ENCODE results near the gene MRPL36.

MRPL36 gene

DNA sequence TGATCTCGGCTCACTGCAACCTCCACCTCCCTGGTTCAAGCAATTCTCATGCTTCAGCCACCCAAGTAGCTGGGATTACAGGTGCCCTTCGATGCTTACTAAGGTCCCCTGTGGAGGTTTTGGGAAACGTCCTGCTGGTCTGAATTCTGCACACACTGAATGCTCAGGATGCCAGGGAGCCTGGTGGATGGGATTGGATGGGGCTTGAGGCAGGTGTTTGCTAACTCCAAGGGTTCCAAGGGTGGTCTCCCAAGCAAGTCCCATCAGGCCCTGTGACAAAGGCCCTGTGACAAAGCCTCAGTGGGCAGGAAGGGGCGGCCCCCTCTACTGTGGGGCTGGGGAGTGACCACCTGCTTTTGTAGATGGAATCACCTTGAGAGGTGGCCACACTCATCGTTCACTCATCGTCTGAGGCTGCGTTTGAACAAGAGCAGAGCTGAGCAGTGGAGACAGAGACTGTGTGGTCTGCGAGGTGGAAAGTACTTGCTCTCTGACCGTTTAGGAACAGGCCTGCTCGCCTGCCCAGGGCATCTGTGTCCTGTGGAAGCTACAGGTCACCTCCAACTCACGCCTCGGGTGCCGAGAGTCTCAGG lies 40.2 kb downstream of the MRPL36 start:
- Mint-ChIP-seq H3K4me1 (ENCODE audit: low read depth) (no peaks in the 10 kb centered on the region), H3K27me3 (peaks cover 17% of the 10 kb centered on the region), H3K4me3 (no peak overlapping the region), H3K36me3 (ENCODE audit: low read depth) (no peaks in the 10 kb centered on the region), H3K9me3 (no peaks in the 10 kb centered on the region), H3K27ac (no peak overlapping the region)
- intact Hi-C loops (cut with micrococcal nuclease): no loop called here

DNA sequence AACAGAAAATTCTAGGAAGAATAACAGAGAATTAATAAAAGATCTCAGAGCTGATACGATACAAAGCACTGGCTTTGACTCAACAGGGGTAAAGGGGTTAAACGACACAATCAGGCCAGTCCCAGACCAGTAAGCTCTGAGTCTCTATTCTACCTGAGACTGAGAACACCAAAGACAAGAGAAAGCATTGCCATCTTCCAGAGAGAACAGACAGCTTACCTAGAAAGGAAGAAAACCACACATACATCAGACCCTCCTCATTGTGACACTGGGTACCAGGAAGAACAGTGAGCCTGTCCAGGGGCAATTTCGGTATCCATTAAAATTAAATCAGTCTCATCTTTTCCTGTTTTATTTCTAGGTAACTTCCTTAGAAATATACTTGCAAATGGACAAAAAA lies 41.1 kb downstream of the MRPL36 start:
- H3K4me3 Mint-ChIP-seq: no peak overlapping the region
- intact Hi-C loops (cut with micrococcal nuclease): no loop called here
- H3K36me3 Mint-ChIP-seq (ENCODE audit: low read depth): no peaks in the 10 kb centered on the region

DNA sequence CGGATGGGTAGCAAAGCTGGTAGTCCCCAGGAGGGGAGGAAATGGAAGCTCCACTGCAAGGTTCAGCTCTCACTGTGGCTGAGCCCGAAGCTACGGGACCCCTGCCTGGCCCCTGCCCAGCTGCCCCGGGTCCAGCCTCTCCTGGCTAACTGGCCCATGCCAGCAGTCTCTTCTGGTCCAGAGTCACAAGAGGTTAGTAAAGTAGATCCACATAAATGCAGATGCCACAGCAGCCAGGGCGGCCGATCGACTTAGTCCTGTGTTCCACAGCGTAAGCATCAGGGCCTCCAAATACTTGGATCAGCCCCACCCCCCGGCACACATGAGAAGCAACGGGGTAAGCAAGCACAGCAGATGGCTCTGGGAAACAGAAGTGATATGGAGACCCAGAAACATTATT lies 42.1 kb downstream of the MRPL36 start:
- H3K27ac Mint-ChIP-seq: no peak overlapping the region
- no peaks in the 10 kb centered on the region for H3K9me3 Mint-ChIP-seq
- H3K36me3 Mint-ChIP-seq (ENCODE audit: low read depth): no peaks in the 10 kb centered on the region
- intact Hi-C loops (cut with micrococcal nuclease): no loop called here
- no peak overlapping the region for H3K4me3 Mint-ChIP-seq
- no peaks in the 10 kb centered on the region for H3K4me1 Mint-ChIP-seq (ENCODE audit: low read depth)
- H3K27me3 Mint-ChIP-seq: peaks cover 6% of the 10 kb centered on the region

More for the DNA sequence above, 41.1 kb downstream of the MRPL36 start:
- Mint-ChIP-seq H3K27me3 (peaks cover 15% of the 10 kb centered on the region), H3K27ac (no peak overlapping the region), H3K4me1 (ENCODE audit: low read depth) (no peaks in the 10 kb centered on the region), H3K9me3 (no peaks in the 10 kb centered on the region)

DNA sequence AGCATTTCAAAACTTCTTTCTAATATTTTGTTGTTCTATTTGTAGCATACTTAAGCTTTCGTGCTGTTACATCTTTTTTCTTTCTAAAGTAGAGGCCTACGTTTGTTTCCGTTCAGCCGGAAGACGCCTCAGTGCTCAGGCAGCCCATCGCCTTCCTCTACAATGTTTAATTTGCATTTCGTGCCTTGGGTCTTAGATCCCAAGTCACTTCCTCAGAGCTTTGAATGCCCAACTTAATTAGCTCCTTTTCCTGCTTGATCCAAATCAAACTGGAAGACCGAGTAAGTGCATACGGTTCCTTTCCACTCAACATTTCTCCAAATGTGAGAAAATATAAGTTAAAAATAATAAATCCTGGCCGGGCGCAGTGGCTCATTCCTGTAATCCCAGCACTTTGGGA lies 43.2 kb downstream of the MRPL36 start:
- Mint-ChIP-seq H3K36me3 (ENCODE audit: low read depth) (no peaks in the 10 kb centered on the region), H3K9me3 (no peaks in the 10 kb centered on the region), H3K27ac (no peak overlapping the region), H3K4me1 (ENCODE audit: low read depth) (no peaks in the 10 kb centered on the region), H3K4me3 (no peak overlapping the region), H3K27me3 (peaks cover 6% of the 10 kb centered on the region)
- intact Hi-C loops (cut with micrococcal nuclease): no loop called here

DNA sequence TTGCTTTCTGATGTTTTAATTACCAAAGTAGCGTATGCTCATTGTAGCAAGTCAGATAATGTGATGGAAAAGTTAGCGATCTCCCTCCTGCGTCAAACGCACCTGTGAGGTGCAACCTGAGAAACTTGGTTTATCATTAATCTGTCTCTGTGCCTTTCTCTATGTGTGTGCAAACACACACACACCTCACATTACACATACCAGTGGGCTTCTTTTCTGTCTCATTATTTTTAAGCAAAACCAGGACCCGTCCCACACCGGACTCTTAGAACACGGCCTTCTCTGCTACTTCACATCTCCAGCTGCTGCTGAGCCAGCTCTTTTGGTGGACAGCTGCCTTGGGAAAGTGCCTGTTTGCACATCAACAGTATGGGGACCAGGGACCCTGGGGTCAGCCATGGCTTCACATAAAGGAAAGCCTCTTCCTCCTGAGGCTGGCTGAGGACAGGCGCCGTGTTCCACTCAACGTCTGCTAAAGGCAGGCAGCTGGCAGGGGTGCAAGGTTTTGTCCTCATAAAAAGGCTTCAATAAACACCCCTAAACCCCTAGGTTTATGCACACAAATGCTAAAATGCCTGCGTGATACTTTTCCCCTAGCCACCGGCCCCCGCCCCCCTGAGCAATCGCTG lies 44.2 kb downstream of the MRPL36 start:
- H3K27ac Mint-ChIP-seq: no peak overlapping the region
- H3K36me3 Mint-ChIP-seq (ENCODE audit: low read depth): no peaks in the 10 kb centered on the region
- intact Hi-C loops (cut with micrococcal nuclease): no loop called here
- H3K4me1 Mint-ChIP-seq (ENCODE audit: low read depth): no peaks in the 10 kb centered on the region
- H3K9me3 Mint-ChIP-seq: no peaks in the 10 kb centered on the region
- peaks cover 3% of the 10 kb centered on the region for H3K27me3 Mint-ChIP-seq
- H3K4me3 Mint-ChIP-seq: no peak overlapping the region

DNA sequence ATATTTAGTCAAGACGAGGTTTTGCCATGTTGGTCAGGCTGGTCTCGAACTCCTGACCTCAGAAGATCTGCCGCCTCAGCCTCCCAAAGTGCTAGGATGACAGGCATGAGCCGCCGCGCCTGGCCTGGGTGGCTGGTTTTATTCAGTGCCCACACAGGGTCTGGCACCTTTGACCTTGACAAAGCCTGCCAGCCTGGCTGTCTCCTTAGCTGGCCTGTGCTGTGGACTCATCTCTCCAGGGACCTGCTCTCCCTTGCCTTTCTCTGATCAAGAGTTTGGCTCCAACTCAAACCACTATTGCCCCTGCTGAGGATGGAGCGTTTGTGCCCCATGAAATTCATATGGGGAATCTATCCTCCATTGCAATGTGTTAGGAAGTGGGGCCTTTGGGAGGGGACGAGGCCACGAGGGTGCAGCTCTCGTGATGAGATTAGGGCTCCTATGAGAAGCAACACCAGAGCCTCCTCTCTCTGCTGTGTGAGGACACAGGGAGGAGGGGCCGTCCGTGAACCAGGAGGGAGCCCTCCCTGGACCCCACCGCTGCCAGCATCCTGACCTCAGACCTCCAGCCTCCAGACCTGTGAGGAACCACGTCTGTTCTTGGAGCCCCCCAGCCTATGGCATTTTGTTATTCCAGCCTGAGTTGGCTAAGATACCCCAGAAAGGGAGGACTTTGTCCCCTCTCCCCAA lies 45.0 kb downstream of the MRPL36 start:
- no peaks in the 10 kb centered on the region for H3K4me1 Mint-ChIP-seq (ENCODE audit: low read depth)
- peaks cover 3% of the 10 kb centered on the region for H3K27me3 Mint-ChIP-seq
- H3K9me3 Mint-ChIP-seq: no peaks in the 10 kb centered on the region
- H3K36me3 Mint-ChIP-seq (ENCODE audit: low read depth): no peaks in the 10 kb centered on the region
- H3K27ac Mint-ChIP-seq: no peak overlapping the region
- intact Hi-C loops (cut with micrococcal nuclease): no loop called here
- no peak overlapping the region for H3K4me3 Mint-ChIP-seq

DNA sequence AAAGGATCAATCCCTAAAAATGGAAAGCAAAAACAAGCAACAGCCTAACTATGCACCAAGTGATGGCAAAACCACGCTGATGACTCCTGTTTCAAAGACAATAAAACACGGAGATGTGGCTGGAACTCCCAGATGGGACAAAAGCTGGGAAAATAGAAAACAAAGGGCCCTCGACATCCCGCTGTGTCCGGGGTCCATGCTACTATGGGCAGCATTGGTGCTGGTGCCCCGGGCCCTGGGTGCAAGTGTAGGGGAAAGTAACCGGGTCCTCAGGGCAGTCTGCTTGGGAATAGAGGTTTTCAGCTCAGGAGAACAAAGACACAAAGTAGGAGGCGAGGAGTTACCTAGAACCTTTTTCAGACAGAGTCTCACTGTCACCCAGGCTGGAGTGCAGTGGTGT lies 46.1 kb downstream of the MRPL36 start:
- intact Hi-C loops (cut with micrococcal nuclease): no loop called here
- Mint-ChIP-seq H3K4me1 (ENCODE audit: low read depth) (no peaks in the 10 kb centered on the region), H3K9me3 (no peaks in the 10 kb centered on the region), H3K27me3 (peaks cover 2% of the 10 kb centered on the region), H3K36me3 (ENCODE audit: low read depth) (no peaks in the 10 kb centered on the region), H3K4me3 (no peak overlapping the region), H3K27ac (no peak overlapping the region)

DNA sequence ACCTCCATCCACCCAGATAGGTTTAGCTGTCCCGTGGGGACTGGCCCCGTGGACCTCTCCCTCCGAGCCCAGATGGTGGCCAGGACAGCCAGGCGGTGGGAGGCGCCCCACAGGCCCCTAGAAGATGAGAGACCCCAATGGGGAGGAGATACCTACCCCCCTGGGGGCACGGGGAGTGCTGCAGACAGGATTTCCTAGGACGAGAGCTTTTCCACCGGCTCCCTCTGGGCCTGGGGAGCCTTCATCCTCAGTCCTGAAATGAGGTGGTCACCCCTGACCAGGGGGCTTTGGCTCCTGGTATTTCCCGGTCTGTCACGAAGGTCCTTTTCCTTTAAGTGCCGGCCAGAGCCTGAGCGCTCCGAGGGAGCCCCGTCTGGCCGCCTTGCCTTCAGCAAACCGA lies 46.8 kb downstream of the MRPL36 start:
- intact Hi-C loops (cut with micrococcal nuclease): no loop called here
- Mint-ChIP-seq H3K27ac (no peak overlapping the region), H3K4me1 (ENCODE audit: low read depth) (no peaks in the 10 kb centered on the region), H3K27me3 (peaks cover 2% of the 10 kb centered on the region), H3K36me3 (ENCODE audit: low read depth) (no peaks in the 10 kb centered on the region), H3K9me3 (no peaks in the 10 kb centered on the region), H3K4me3 (no peak overlapping the region)

DNA sequence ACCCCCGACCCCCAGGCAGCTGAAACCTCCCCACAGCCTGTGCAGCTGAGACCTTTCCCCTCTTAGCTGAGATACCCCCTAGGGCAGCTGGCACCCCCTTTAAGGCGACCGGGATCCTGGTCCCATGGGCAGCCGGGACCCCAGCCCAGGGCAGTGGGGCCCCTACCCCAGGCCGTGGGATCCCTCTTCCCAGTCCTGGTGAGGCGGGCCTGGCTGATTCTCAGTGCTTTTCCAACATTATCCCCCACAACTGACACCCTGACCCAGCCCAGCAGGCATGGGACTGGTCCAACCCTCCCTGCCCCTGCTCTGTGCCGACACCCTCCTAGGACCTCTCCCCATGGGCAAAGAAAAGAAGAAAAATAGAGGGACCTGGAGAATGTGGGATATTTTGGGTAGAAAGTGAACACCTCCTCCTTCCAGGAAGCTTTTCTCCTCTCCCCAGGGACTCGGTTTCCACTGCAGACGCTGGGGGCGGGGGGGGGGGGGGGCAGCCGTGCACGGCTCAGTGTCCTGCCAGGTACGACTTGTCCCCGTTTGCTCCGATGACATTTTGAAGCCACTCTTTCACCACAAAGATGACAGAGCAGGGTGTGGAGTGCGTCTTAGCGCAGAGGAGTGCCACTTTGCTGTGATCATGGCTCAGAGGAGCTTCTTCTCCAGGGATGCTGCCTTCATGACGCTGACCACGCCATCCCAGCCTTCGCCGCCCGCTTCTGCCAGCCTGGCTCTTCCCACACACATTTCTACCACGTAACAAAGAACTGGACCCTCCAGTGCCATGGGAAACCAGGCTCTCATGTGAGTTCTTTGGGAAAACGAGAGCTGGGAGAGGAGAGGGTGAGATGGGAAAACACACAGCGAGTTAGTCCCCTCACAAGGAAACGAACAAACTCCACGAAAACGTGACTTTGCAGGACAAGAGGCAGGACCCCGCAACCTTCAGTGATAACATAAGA lies 47.5 kb downstream of the MRPL36 start:
- Mint-ChIP-seq H3K4me1 (ENCODE audit: low read depth) (no peaks in the 10 kb centered on the region), H3K9me3 (no peaks in the 10 kb centered on the region), H3K27ac (no peak overlapping the region), H3K36me3 (ENCODE audit: low read depth) (no peaks in the 10 kb centered on the region), H3K27me3 (peaks cover 2% of the 10 kb centered on the region), H3K4me3 (no peak overlapping the region)
- intact Hi-C loops (cut with micrococcal nuclease): no loop called here

DNA sequence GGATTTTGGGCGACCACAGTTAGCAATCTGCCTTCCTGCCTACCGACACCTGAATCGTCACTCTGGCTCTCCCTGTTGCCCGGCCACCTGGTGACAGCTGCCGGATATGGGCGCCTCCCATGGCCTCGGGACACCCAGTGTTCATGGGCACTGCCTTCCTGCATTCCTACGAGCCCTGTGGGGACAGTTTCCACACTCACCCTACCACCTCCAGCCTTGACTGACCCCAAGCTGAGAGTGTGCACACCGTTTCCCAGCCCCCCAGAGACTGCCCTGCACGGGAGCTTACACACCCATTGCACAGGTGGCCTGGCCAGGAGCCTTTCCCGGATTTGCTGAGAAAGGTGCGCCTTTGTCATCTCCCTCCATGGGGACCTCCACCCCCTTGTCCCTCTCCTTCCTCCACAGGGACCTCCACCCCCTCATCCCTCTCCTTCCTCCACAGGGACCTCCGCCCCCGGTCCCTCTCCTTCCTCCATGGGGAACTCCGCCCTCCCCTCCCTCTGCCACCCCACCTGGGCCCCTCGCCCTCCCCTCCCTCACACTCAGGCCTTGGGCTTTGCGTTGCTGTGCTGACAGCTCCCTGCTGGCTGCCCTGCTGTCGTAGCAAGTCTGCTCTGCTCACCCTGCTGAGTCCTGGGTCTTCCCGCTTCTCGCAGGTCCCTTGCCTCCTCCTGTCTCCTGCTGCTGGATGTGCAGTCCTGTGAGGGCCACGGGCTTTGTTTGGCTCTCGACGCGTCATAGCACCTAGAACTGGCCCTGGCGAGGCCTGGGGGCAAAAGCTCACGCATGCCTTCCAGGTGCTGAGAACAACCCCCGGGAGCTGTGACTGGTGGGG lies 48.4 kb downstream of the MRPL36 start:
- H3K9me3 Mint-ChIP-seq: no peaks in the 10 kb centered on the region
- H3K4me1 Mint-ChIP-seq (ENCODE audit: low read depth): no peaks in the 10 kb centered on the region
- peaks cover 2% of the 10 kb centered on the region for H3K27me3 Mint-ChIP-seq
- no peak overlapping the region for H3K27ac Mint-ChIP-seq
- no peak overlapping the region for H3K4me3 Mint-ChIP-seq
- H3K36me3 Mint-ChIP-seq (ENCODE audit: low read depth): no peaks in the 10 kb centered on the region
- intact Hi-C loops (cut with micrococcal nuclease): no loop called here

DNA sequence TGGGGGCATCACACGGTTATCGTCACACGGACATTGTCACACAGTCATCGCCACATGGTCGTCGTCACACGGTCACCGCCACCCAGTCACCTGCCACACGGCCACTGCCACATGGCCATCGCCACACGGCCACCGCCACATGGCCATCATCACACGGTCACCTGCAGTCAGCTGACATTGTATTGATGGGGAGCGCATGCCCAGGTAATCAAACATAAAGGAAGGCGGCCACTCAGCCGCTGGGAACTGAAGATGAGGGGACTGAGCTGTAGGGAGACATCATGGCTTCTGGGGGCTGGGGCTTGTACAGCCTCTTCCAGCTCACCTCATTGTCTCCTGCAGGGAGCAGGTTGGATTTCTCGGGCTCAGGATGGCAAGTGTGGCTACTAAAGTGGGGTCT lies 49.2 kb downstream of the MRPL36 start:
- intact Hi-C loops (cut with micrococcal nuclease): no loop called here
- H3K4me1 Mint-ChIP-seq (ENCODE audit: low read depth): no peaks in the 10 kb centered on the region

DNA sequence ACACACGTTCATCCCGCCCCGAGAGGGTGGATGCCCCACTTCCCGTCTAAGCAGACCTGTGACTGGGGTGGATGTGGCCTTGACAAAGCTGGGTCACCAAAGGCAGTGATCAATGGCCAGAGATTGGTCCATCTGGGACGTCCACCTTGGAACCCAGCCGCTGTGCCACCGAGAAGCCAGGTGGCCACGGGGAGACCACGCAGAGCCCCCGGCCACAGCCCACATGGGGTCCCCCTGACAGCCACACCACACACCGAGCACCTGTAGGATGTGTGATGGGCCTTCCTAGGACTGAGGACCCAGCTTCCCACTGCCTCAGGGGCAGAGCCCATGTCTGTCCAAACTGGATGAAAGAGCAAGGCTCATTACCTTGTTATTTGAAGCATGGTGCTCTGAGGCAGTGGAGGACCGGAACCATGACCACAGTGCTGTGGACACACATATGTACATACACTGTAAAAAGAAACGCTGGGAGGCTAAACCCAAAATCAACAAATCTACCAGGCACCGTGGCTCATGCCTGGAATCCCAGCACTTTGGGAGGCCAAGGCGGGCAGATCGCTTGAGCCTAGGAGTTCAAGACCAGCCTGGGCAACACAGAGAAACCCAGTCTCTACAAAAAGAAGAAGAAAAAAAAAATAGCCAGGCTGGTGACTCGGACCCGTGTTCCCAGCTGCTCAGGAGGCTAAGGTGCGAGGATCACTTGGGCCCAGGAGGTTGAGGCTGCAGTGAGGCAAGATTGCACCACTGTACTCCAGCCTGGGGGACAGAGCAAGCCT lies 50.1 kb downstream of the MRPL36 start:
- no peaks in the 10 kb centered on the region for H3K4me1 Mint-ChIP-seq (ENCODE audit: low read depth)
- intact Hi-C loops (cut with micrococcal nuclease): no loop called here
- H3K4me3 Mint-ChIP-seq: no peak overlapping the region
- H3K9me3 Mint-ChIP-seq: no peaks in the 10 kb centered on the region
- H3K27ac Mint-ChIP-seq: no peak overlapping the region
- no peaks in the 10 kb centered on the region for H3K36me3 Mint-ChIP-seq (ENCODE audit: low read depth)
- H3K27me3 Mint-ChIP-seq: no peaks in the 10 kb centered on the region

More for the DNA sequence above, 49.2 kb downstream of the MRPL36 start:
- Mint-ChIP-seq H3K4me3 (no peak overlapping the region), H3K27ac (no peak overlapping the region), H3K36me3 (ENCODE audit: low read depth) (no peaks in the 10 kb centered on the region), H3K27me3 (peaks cover under 1% of the 10 kb centered on the region), H3K9me3 (no peaks in the 10 kb centered on the region)

DNA sequence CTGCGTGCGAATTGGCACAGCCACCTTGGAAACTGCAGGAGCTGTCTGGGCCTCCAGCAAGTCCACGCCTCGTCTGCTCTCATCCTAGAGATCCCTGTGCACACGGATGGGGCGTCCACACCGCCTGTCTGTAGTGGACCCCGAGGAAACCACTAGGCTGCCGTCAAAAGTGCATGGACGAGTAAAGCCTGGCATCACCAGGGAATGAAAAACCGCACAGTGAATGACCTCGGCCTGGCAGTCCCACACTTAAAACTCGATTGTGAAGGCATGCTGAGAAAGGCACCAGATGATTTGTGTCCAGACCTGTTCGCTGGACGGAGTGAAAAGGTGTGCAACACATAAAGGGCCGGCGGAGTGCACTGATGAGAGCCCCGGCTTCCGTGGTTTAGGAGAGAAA lies 50.8 kb downstream of the MRPL36 start:
- no peaks in the 10 kb centered on the region for H3K27me3 Mint-ChIP-seq

More for the DNA sequence above, 50.8 kb downstream of the MRPL36 start:
- Mint-ChIP-seq H3K4me3 (no peak overlapping the region), H3K36me3 (ENCODE audit: low read depth) (no peaks in the 10 kb centered on the region), H3K4me1 (ENCODE audit: low read depth) (no peaks in the 10 kb centered on the region), H3K9me3 (no peaks in the 10 kb centered on the region), H3K27ac (no peak overlapping the region)
- intact Hi-C loops (cut with micrococcal nuclease): no loop called here

All from dendritic cell treated with granulocyte-macrophage colony-stimulating factor and Interleukin-4, amounts not matched to agents 40 ng/mL and 50 ng/mL, for 4 days (primary cell).